Gastrocnemius medialis (tissue), 4 donors: Measurements from ENCODE around the gene MYO9A. TPM values are rescaled to one million over a fixed set of nuclear protein-coding genes. Genes with fewer than 3 reads are reported as not detected.

Source experiments
- ATAC-seq, 2 donors: fragments of 150-250 bp; one replicate each; pipeline ENCODE4 v1.9.1; 2016
- DNase-seq, 2 donors: peaks; one replicate each; pipeline ENCODE4 v3.0.0-alpha.2; 2019
- H3K27ac ChIP-seq, 4 donors: fragments of 200-600 bp; sonication (generic); 1 replicate in 1 of 4; 2 replicates in 3 of 4; pipeline ENCODE4 v1.5.1; 2016 to 2018; ENCODE audit warnings: mild to moderate bottlenecking in 2 of 4, moderate library complexity in 1 of 4
- H3K27me3 ChIP-seq, 3 donors: fragments of 200-600 bp; sonication (generic) in 2 of 3; 1 replicate in 1 of 3; 2 replicates in 2 of 3; pipeline versions ENCODE4 v1.5.1 to v1.6.0; 2016 to 2019; ENCODE audit warnings: mild to moderate bottlenecking in 1 of 3, moderate library complexity in 1 of 3
- H3K36me3 ChIP-seq, 2 donors: fragments of 200-600 bp; sonication (generic) in 1 of 2; one replicate each; pipeline ENCODE4 v1.5.1; 2017 to 2018
- H3K4me1 ChIP-seq, 2 donors: fragments of 200-600 bp; sonication (generic) in 1 of 2; one replicate each; pipeline ENCODE4 v1.5.1; 2016 to 2017; ENCODE audit warnings: mild to moderate bottlenecking in 2 of 2
- H3K4me3 ChIP-seq, 4 donors: fragments of 200-600 bp; sonication (generic) in 3 of 4; 1 replicate in 1 of 4; 2 replicates in 3 of 4; pipeline ENCODE4 v1.5.1; 2016 to 2019; ENCODE audit warnings: mild to moderate bottlenecking in 2 of 4
- H3K9me3 ChIP-seq, 3 donors: fragments of 200-600 bp; sonication (generic) in 2 of 3; 1 replicate in 1 of 3; 2 replicates in 2 of 3; pipeline ENCODE4 v1.5.1; 2016 to 2019
- CTCF ChIP-seq, 5 experiments: fragments of 450-650 bp in 3 of 5; fragments of 200-600 bp in 2 of 5; sonication (generic) in 2 of 5; IDR thresholded peaks in 4 of 5; conservative IDR thresholded peaks in 1 of 5; 1 replicate in 4 of 5; 2 replicates in 1 of 5; pipeline ENCODE4 v1.5.1; 2016 to 2019; ENCODE audit warnings: antibody characterized with exemption in 5 of 5, mild to moderate bottlenecking in 3 of 5, moderate library complexity in 3 of 5
- POLR2A ChIP-seq, 2 donors: fragments of 450-650 bp; IDR thresholded peaks; one replicate each; pipeline ENCODE4 v1.6.1; 2017; ENCODE audit warnings: antibody characterized with exemption in 2 of 2, mild to moderate bottlenecking in 2 of 2, moderate library complexity in 2 of 2
- in situ Hi-C, 4 donors: fragments of 200-750 bp; cut with MboI; loops; one replicate each; pipeline versions ENCODE4 v1.15.0 to v1.8.0; 2017; ENCODE audit warnings: low sequenced_read_pairs in 4 of 4
- intact Hi-C: fragments of 100-400 bp; cut with DNase I; formaldehyde crosslinking; loops from one replicate; pipeline ENCODE4 v1.15.1; 2023; ENCODE audit warnings: low total_unique reads
- total RNA-seq, 4 donors: library from RNA; depleted of rRNA; stranded (reverse); fragments of >200 nt; gene quantifications; one replicate each; pipeline versions ENCODE4 v1.1.0 to v1.2.3, GENCODE V29; 2016

Gene MYO9A
- total RNA-seq = 10 to 100 TPM; 21.0 to 40.9 (median 24.2) TPM

- peak; percentile 96 to 97 for DNase-seq
- in situ Hi-C loops (no loop called here), intact Hi-C loops (loop anchor here (2.0 to 5.0 kb wide), 3 partner anchors 96 to 155 kb away; partner anchors contain the start of genes PARP6 and PKM)
- Histone ChIP-seq H3K27ac (peak within 1 kb of the TSS; percentile 92 to 98 (median 95)), H3K36me3 (no peaks in the 10 kb centered on the region), H3K27me3 (no peaks in the 10 kb centered on the region), H3K4me1 (peaks cover 34 to 42% of the 10 kb centered on the region in 2 donors), H3K9me3 (no peaks in the 10 kb centered on the region), H3K4me3 (peak within 1 kb of the TSS; percentile 73 to 96 (median 77))
- ATAC-seq = peak; percentile 80 to 83
- TF ChIP-seq CTCF (IDR thresholded peaks at IDR 0.05 in 4 of 5, conservative IDR thresholded peaks at IDR 0.05 in 1 of 5) = peak in 2 of 5 experiments; percentile 14 to 39
- TF ChIP-seq POLR2A (IDR thresholded peaks at IDR 0.05) = peak; percentile 92 to 96
These were observed at the start of gene MYO9A, which contains the start of gene SENP8 for GRCh38 chr15:72118017-72118978. Gene MYO9A (minus strand): TSS chr15:72118150. CDS start chr15:72046563, 71,587 bp downstream. Gene SENP8 (plus strand): TSS chr15:72118403. CDS start chr15:72139624, 21,221 bp downstream.

DNA sequence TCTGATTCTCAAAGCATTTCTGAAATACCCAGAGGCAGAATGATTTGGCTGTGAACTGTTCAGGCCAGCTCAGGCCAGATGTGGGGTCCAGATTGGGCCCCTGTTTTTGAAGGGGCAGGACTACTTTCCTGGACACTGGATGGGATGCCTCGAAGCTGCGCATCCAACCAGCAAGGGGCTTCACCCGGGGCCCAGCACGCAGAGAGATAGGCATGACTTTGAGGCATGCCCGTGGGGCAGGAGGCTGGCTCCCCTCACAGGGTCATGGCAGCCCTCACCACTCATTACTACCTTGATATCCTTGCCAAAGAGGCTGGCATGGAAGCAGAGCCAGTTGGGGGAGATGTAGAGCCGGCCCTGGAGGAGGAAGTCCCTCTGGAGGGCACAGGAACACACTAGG, 49.5 kb upstream of the MYO9A start:
- Histone ChIP-seq H3K4me1 (no peaks in the 10 kb centered on the region), H3K27ac (no peak overlapping the region), H3K4me3 (no peak overlapping the region), H3K27me3 (no peaks in the 10 kb centered on the region), H3K9me3 (no peaks in the 10 kb centered on the region), H3K36me3 (no peaks in the 10 kb centered on the region)
- TF ChIP-seq POLR2A (IDR thresholded peaks at IDR 0.05) = no peak
- TF ChIP-seq CTCF (IDR thresholded peaks at IDR 0.05 in 4 of 5, conservative IDR thresholded peaks at IDR 0.05 in 1 of 5) = no peak
- intact Hi-C loops (no loop called here), in situ Hi-C loops (loop anchor here in 3 of 4 donors (25.0 kb wide), 5 partner anchors 255 to 705 kb away; no protein-coding TSS in a partner anchor)
- ATAC-seq = no peak
- DNase-seq = no peak

GRCh38 chr15:72166716-72167417, 48.9 kb upstream of the MYO9A start:
- Histone ChIP-seq H3K4me1 (peaks cover under 1 to 3% of the 10 kb centered on the region in 2 donors), H3K27me3 (no peaks in the 10 kb centered on the region), H3K27ac (no peak overlapping the region), H3K4me3 (no peak overlapping the region), H3K36me3 (no peaks in the 10 kb centered on the region), H3K9me3 (no peaks in the 10 kb centered on the region)
- TF ChIP-seq CTCF (IDR thresholded peaks at IDR 0.05 in 4 of 5, conservative IDR thresholded peaks at IDR 0.05 in 1 of 5) (no peak), POLR2A (IDR thresholded peaks at IDR 0.05) (no peak)
- ATAC-seq (no peak), DNase-seq (no peak)
- intact Hi-C loops (no loop called here), in situ Hi-C loops (loop anchor here in 3 of 4 donors (25.0 kb wide), 5 partner anchors 255 to 705 kb away; no protein-coding TSS in a partner anchor)

- intact Hi-C loops (no loop called here), in situ Hi-C loops (loop anchor here in 3 of 4 donors (25.0 kb wide), 5 partner anchors 251 to 701 kb away; no protein-coding TSS in a partner anchor)
- no peak for ATAC-seq
- Histone ChIP-seq H3K27me3 (no peaks in the 10 kb centered on the region), H3K4me3 (no peak overlapping the region), H3K27ac (no peak overlapping the region), H3K9me3 (no peaks in the 10 kb centered on the region), H3K36me3 (no peaks in the 10 kb centered on the region), H3K4me1 (peaks cover 8 to 14% of the 10 kb centered on the region in 2 donors)
- TF ChIP-seq POLR2A (IDR thresholded peaks at IDR 0.05) = no peak
- TF ChIP-seq CTCF (IDR thresholded peaks at IDR 0.05 in 4 of 5, conservative IDR thresholded peaks at IDR 0.05 in 1 of 5) = no peak
- no peak for DNase-seq
These were observed 45.8 kb upstream of the MYO9A start for GRCh38 chr15:72163719-72164118.
